HepG2 (cell line): ENCODE results near the gene GLRA3. TPM values are rescaled to one million over a fixed set of nuclear protein-coding genes. Genes with fewer than 3 reads are reported as not detected.

Experiments
- ATAC-seq: fragments of 200-7000 bp; cut with Tn5 transposase; 3 replicates; pipeline ENCODE4 v1.9.1; 2020; ENCODE audit warnings: mild to moderate bottlenecking, moderate library complexity
- BruUV-seq: library from RNA; stranded (reverse); fragments of 400-500 nt; replicated peaks from 2 replicates; lab custom pipeline; 2021; lab: Mats Ljungman, UMichigan
- CTCF ChIA-PET: fragments of 300-600 bp; formaldehyde crosslinking; extraction: SDS; loops from one replicate; lab custom pipeline; 2021; ENCODE audit warnings: low total read pairs, inconsistent platforms, low intra/inter-chr PET ratio; lab: Yijun Ruan, JAX
- POLR2A ChIA-PET: fragments of 350-600 bp; sonication (Branson Sonifier 250); formaldehyde crosslinking; loops from one replicate; lab custom pipeline; 2020; ENCODE audit warnings: antibody characterized with exemption, inconsistent platforms; lab: Yijun Ruan, JAX
- DNase-seq: peaks from one replicate; pipeline ENCODE4 v3.0.0-alpha.2; 2015; ENCODE audit warnings: low spot score
- FAIRE-seq: peaks from 3 replicates; lab custom pipeline; 2011; peaks lifted over from hg19 to GRCh38; lab: Jason Lieb, UNC
- H2AFZ ChIP-seq: one replicate; pipeline ENCODE4 v1.6.1; 2011; ENCODE audit warnings: low read length, inconsistent platforms
- H3K27ac ChIP-seq: fragments of 300-600 bp; 3 replicates; pipeline ENCODE4 v1.8.0; 2011; ENCODE audit warnings: mixed run types, mild to moderate bottlenecking, mixed read lengths, low read length, inconsistent platforms; ENCODE audit not compliant: insufficient read depth; ENCODE audit errors: extremely low read length
- H3K27me3 ChIP-seq, 2 experiments: fragments of 200-600 bp in 1 of 2; 2 replicates in 1 of 2; 3 replicates in 1 of 2; pipeline versions ENCODE4 v1.6.0 to v1.8.0; 2011; ENCODE audit warnings: low read length in 2 of 2, mild to moderate bottlenecking in 2 of 2, moderate library complexity in 2 of 2, inconsistent platforms in 1 of 2; ENCODE audit not compliant: insufficient read depth in 2 of 2, control insufficient read depth in 1 of 2
- H3K36me3 ChIP-seq, 2 experiments: fragments of 200-600 bp in 1 of 2; replicated peaks in 1 of 2; 2 replicates in 1 of 2; 3 replicates in 1 of 2; pipeline versions ENCODE4 v1.5.1 to v1.8.0; 2011; ENCODE audit warnings: low read length in 2 of 2, inconsistent platforms in 1 of 2; ENCODE audit not compliant: insufficient read depth in 2 of 2, control insufficient read depth in 1 of 2
- H3K4me1 ChIP-seq: 2 replicates; pipeline ENCODE4 v1.5.1; 2012; ENCODE audit warnings: low read length, inconsistent platforms; ENCODE audit not compliant: insufficient read depth
- H3K4me2 ChIP-seq: 2 replicates; pipeline ENCODE4 v1.6.0; 2011; ENCODE audit warnings: low read depth, low read length, inconsistent platforms
- H3K4me3 ChIP-seq, 3 experiments: fragments of 200-600 bp in 1 of 3; sonication (generic), shearing (Covaris generic) in 1 of 3; replicated peaks in 1 of 3; 2 replicates each; pipeline ENCODE4 v1.5.1; 2011 to 2016; ENCODE audit warnings: low read length in 3 of 3, inconsistent platforms in 2 of 3, low read depth in 2 of 3, mild to moderate bottlenecking in 2 of 3, control low read depth in 1 of 3, mixed read lengths in 1 of 3; ENCODE audit not compliant: insufficient read depth in 1 of 3
- H3K79me2 ChIP-seq: one replicate; pipeline ENCODE4 v1.6.1; 2011; ENCODE audit warnings: low read length, inconsistent platforms; ENCODE audit not compliant: insufficient read depth
- H3K9ac ChIP-seq: 2 replicates; pipeline ENCODE4 v1.6.0; 2011; ENCODE audit warnings: mild to moderate bottlenecking, low read depth, low read length, inconsistent platforms; ENCODE audit not compliant: insufficient read depth
- H3K9me3 ChIP-seq: 2 replicates; pipeline ENCODE4 v1.5.1; 2012; ENCODE audit warnings: mild to moderate bottlenecking, low read length
- H4K20me1 ChIP-seq: 2 replicates; pipeline ENCODE4 v1.6.0; 2011; ENCODE audit warnings: inconsistent platforms, mild to moderate bottlenecking, low read length, moderate library complexity; ENCODE audit not compliant: insufficient read depth
- CHD2 ChIP-seq: IDR thresholded peaks from 2 replicates; pipeline ENCODE4 v1.6.1; 2011; ENCODE audit warnings: low read depth, low read length, improper control_type of control experiment
- CHD4 ChIP-seq: fragments of 200-600 bp; sonication (generic); IDR thresholded peaks from 2 replicates; pipeline ENCODE4 v1.7.0; 2017; ENCODE audit warnings: mild to moderate bottlenecking, low read length, borderline replicate concordance
- MEF2D ChIP-seq: sonication (generic); formaldehyde crosslinking; IDR thresholded peaks from 2 replicates; pipeline ENCODE4 v1.5.1; 2020; ENCODE audit warnings: mild to moderate bottlenecking, missing genetic modification reagents
- MXD4 ChIP-seq: IDR thresholded peaks from 2 replicates; pipeline ENCODE4 v1.6.1; 2016; ENCODE audit warnings: mild to moderate bottlenecking, missing biosample characterization, missing genetic modification reagents
- MYC ChIP-seq: sonication (generic); formaldehyde crosslinking; IDR thresholded peaks from 2 replicates; pipeline ENCODE4 v1.9.0; 2021; ENCODE audit warnings: missing genetic modification reagents, borderline replicate concordance
- NCOR1 ChIP-seq: fragments of 200-600 bp; sonication (generic); IDR thresholded peaks from 2 replicates; pipeline ENCODE4 v1.7.0; 2017; ENCODE audit warnings: antibody characterized with exemption, low read length, borderline replicate concordance
- NR2C2 ChIP-seq: sonication (generic); formaldehyde crosslinking; IDR thresholded peaks from 2 replicates; pipeline ENCODE4 v1.4.0; 2020; ENCODE audit warnings: missing genetic modification reagents, mild to moderate bottlenecking, moderate library complexity, borderline replicate concordance
- PHB2 ChIP-seq: fragments of 450-650 bp; IDR thresholded peaks from 2 replicates; pipeline ENCODE4 v1.6.1; 2018; ENCODE audit not compliant: partially characterized antibody
- ZNF232 ChIP-seq: sonication (generic); formaldehyde crosslinking; IDR thresholded peaks from 2 replicates; pipeline ENCODE4 v1.4.0; 2020; ENCODE audit warnings: missing genetic modification reagents, borderline replicate concordance
- ZNF256 ChIP-seq: sonication (generic); formaldehyde crosslinking; conservative IDR thresholded peaks from 2 replicates; pipeline ENCODE4 v1.4.0; 2020; ENCODE audit warnings: missing genetic modification reagents
- ZNF564 ChIP-seq: sonication (generic); formaldehyde crosslinking; IDR thresholded peaks from 2 replicates; pipeline ENCODE4 v1.8.1; 2023; ENCODE audit warnings: mild to moderate bottlenecking, missing genetic modification reagents
- ZNF891 ChIP-seq: sonication (generic); formaldehyde crosslinking; IDR thresholded peaks from 2 replicates; pipeline ENCODE4 v1.5.0; 2020; ENCODE audit warnings: mild to moderate bottlenecking, missing genetic modification reagents
- WGBS: methylation state at CpG from one replicate; pipeline ENCODE4 v1.1.6; 2017; ENCODE audit warnings: low lambda C conversion rate; 5-methylcytosine and 5-hydroxymethylcytosine counted together
- in situ Hi-C: cut with HindIII; loops from 2 replicates; pipeline ENCODE4 v1.10.0; 2017; ENCODE audit warnings: low pct_unique_long_range_greater_than_20kb; ENCODE audit not compliant: extremely low pct_ligation_motif_present
- intact Hi-C: fragments of 100-400 bp; cut with micrococcal nuclease; formaldehyde crosslinking; loops from one replicate; pipeline ENCODE4 v1.10.0; 2022; ENCODE audit not compliant: unreplicated experiment
- polyA plus RNA-seq, 8 experiments: library from polyadenylated mRNA; depleted of rRNA in 3 of 8; stranded (reverse) in 7 of 8; unstranded in 1 of 8; fragments of >200 nt; fragmentation: Illumina TruSeq in 4 of 8; extraction: Trizol in 4 of 8; gene quantifications; 2 replicates each; pipeline versions ENCODE4 v1.2.1 to v1.2.3, GENCODE V29; 2011 to 2016; ENCODE audit warnings: low read depth in 4 of 8, missing spikeins in 1 of 8, mixed read lengths in 1 of 8; ENCODE audit not compliant: insufficient read depth in 1 of 8
- total RNA-seq, 5 experiments: library from RNA; depleted of rRNA; stranded (reverse); fragments of >200 nt; fragmentation: Illumina TruSeq; extraction: Trizol; gene quantifications; 2 replicates each; pipeline ENCODE4 v1.2.3, GENCODE V29; 2016; ENCODE audit warnings: low read depth in 1 of 5
- TF ChIP-seq, protein P1 (sequence below): IDR thresholded peaks from 2 replicates; pipeline ENCODE4 v1.6.1; 2016
- TF ChIP-seq, protein P2 (sequence below): sonication (generic); formaldehyde crosslinking; IDR thresholded peaks from 2 replicates; pipeline ENCODE4 v1.4.0; 2020; ENCODE audit warnings: missing genetic modification reagents
- TF ChIP-seq, protein P3 (sequence below): sonication (generic); formaldehyde crosslinking; IDR thresholded peaks from 2 replicates; pipeline ENCODE4 v1.4.0; 2020; ENCODE audit warnings: missing genetic modification reagents, mild to moderate bottlenecking, borderline replicate concordance

Gene GLRA3
- total and polyA plus RNA-seq, 2 of the 13 experiments (the other 11 are each of a cell fraction or from before 2014, with no cell fraction given) = not detected

DNA sequence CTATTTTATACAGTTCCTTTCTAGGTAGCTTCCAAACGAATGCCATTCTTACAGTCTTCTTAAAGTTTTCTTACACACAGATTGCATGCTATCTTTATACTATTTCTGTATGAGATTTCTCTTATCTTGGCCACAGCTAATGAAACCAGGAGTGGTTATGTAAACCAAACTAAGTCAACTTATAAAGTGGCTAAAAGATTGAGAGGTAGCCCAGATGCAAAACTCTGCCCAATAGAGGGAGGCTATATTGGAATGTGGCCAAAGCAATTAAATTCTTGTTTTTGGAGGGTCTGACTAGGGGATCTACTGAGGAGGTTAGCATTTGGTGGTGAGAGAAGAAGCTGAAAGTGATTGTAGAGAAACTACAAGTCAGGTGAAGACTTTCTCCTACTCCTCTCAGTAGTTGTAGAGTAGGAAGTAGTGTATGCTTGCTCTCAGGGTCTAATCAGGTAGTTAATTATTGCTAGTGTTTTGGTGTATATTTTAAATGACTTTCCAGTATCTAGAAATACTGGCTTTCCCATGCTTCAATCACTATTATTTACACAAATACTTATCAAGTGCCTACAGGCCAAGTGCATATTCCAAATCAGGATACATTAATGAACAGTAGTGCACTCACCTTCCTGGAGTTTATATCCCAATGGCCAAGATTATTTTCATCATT, 202.6 kb downstream of the GLRA3 start:
- no peak for FAIRE-seq
- Histone ChIP-seq H3K4me2 (no peak overlapping the region), H2AFZ (no peak overlapping the region), H3K36me3 (no peaks in the 10 kb centered on the region), H3K9me3 (no peaks in the 10 kb centered on the region), H3K27me3 (no peaks in the 10 kb centered on the region), H3K4me3 (no peak overlapping the region), H3K27ac (no peak overlapping the region), H4K20me1 (no peaks in the 10 kb centered on the region), H3K79me2 (no peaks in the 10 kb centered on the region), H3K9ac (no peak overlapping the region), H3K4me1 (no peaks in the 10 kb centered on the region)
- WGBS = 0% methylated on average over 1 of the region's 1 CpG
- CTCF ChIA-PET = no interaction called here
- POLR2A ChIA-PET = no interaction called here
- intact Hi-C loops (loop anchor here (2.0 kb wide), 1 partner anchor 50 kb away; no protein-coding TSS in a partner anchor), in situ Hi-C loops (loop anchor here (25.0 kb wide), 1 partner anchor 414 kb away; no protein-coding TSS in a partner anchor)
- no TSS peak for BruUV-seq
- no peak for DNase-seq
- TF ChIP-seq NR2C2 (CRISPR knock-in tag) = no peak
- TF ChIP-seq, protein P1, sequence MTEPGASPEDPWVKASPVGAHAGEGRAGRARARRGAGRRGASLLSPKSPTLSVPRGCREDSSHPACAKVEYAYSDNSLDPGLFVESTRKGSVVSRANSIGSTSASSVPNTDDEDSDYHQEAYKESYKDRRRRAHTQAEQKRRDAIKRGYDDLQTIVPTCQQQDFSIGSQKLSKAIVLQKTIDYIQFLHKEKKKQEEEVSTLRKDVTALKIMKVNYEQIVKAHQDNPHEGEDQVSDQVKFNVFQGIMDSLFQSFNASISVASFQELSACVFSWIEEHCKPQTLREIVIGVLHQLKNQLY = no peak
- no peak for TF ChIP-seq MYC (CRISPR knock-in tag)
- no peak for TF ChIP-seq MXD4 (CRISPR knock-in tag)
- TF ChIP-seq, protein P2, sequence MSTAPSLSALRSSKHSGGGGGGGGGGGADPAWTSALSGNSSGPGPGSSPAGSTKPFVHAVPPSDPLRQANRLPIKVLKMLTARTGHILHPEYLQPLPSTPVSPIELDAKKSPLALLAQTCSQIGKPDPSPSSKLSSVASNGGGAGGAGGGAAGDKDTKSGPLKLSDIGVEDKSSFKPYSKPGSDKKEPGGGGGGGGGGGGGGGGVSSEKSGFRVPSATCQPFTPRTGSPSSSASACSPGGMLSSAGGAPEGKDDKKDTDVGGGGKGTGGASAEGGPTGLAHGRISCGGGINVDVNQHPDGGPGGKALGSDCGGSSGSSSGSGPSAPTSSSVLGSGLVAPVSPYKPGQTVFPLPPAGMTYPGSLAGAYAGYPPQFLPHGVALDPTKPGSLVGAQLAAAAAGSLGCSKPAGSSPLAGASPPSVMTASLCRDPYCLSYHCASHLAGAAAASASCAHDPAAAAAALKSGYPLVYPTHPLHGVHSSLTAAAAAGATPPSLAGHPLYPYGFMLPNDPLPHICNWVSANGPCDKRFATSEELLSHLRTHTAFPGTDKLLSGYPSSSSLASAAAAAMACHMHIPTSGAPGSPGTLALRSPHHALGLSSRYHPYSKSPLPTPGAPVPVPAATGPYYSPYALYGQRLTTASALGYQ (CRISPR knock-in tag) = no peak
- no peak for TF ChIP-seq CHD2
- TF ChIP-seq, protein P3, sequence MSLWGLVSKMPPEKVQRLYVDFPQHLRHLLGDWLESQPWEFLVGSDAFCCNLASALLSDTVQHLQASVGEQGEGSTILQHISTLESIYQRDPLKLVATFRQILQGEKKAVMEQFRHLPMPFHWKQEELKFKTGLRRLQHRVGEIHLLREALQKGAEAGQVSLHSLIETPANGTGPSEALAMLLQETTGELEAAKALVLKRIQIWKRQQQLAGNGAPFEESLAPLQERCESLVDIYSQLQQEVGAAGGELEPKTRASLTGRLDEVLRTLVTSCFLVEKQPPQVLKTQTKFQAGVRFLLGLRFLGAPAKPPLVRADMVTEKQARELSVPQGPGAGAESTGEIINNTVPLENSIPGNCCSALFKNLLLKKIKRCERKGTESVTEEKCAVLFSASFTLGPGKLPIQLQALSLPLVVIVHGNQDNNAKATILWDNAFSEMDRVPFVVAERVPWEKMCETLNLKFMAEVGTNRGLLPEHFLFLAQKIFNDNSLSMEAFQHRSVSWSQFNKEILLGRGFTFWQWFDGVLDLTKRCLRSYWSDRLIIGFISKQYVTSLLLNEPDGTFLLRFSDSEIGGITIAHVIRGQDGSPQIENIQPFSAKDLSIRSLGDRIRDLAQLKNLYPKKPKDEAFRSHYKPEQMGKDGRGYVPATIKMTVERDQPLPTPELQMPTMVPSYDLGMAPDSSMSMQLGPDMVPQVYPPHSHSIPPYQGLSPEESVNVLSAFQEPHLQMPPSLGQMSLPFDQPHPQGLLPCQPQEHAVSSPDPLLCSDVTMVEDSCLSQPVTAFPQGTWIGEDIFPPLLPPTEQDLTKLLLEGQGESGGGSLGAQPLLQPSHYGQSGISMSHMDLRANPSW = no peak
- TF ChIP-seq ZNF232 = no peak
- TF ChIP-seq PHB2 = no peak
- TF ChIP-seq MEF2D (CRISPR knock-in tag) = no peak
- TF ChIP-seq ZNF891 = no peak
- TF ChIP-seq ZNF564 = no peak
- no peak for TF ChIP-seq CHD4
- TF ChIP-seq NCOR1 = no peak
- TF ChIP-seq ZNF256 (CRISPR knock-in tag) = no peak
- no peak for ATAC-seq
